Epithelial cell of esophagus (primary cell): ENCODE measurements around the gene BECN2.

Source experiments
- DNase-seq: peaks from one replicate; pipeline ENCODE4 v3.0.0; 2010; ENCODE audit warnings: low read depth
- H3K4me3 ChIP-seq: 2 replicates; pipeline ENCODE4 v1.5.1; 2011; ENCODE audit warnings: mild to moderate bottlenecking, low read length, control low read depth
- CTCF ChIP-seq: IDR thresholded peaks from 2 replicates; pipeline ENCODE4 v1.5.1; 2011; ENCODE audit warnings: low read depth, mild to moderate bottlenecking, low read length, control low read depth, inconsistent platforms; ENCODE audit not compliant: insufficient read depth; ENCODE audit errors: missing control alignments

Gene BECN2

GRCh38 chr1:242002510-242002909 is 44.9 kb downstream of the BECN2 start:
- no peak overlapping the region for H3K4me3 ChIP-seq
- no peak for TF ChIP-seq CTCF
- DNase-seq, result no peak

- DNase-seq, result no peak
- no peak overlapping the region for H3K4me3 ChIP-seq
- no peak for TF ChIP-seq CTCF
Observed at GRCh38 chr1:242004751-242005495, 47.4 kb downstream of the BECN2 start.

GRCh38 chr1:242005866-242006535 is 48.4 kb downstream of the BECN2 start:
- no peak overlapping the region for H3K4me3 ChIP-seq
- DNase-seq, result no peak
- no peak for TF ChIP-seq CTCF

GRCh38 chr1:242006976-242007375 is 49.4 kb downstream of the BECN2 start:
- no peak overlapping the region for H3K4me3 ChIP-seq
- DNase-seq, result no peak
- no peak for TF ChIP-seq CTCF
